ENCODE data around the gene ANKRA2. TPM values are rescaled to one million over a fixed set of nuclear protein-coding genes. Genes with fewer than 3 reads are reported as not detected.

Gene ANKRA2
- total and polyA plus RNA-seq, 10 of the 15 experiments (the other 5 are each of a cell fraction or from before 2014, with no cell fraction given), result 12.3 to 47.1 (median 21.9) TPM

GRCh38 chr5:73542020-73542419 lies 23.4 kb downstream of the ANKRA2 start (continued):
- TF ChIP-seq IRF3 (IDR thresholded peaks at IDR 0.05), result no peak
- TF ChIP-seq PML (IDR thresholded peaks at IDR 0.05; ENCODE audit: low read length), result no peak
- TF ChIP-seq STAT3 (IDR thresholded peaks at IDR 0.05; ENCODE audit: low read depth, low read length), result no peak
- TF ChIP-seq E2F4 (IDR thresholded peaks at IDR 0.05; ENCODE audit: low read depth, low read length), result no peak
- TF ChIP-seq NFYB (IDR thresholded peaks at IDR 0.05; ENCODE audit: insufficient read depth, low read depth, low read length), result no peak
- TF ChIP-seq BMI1 (IDR thresholded peaks at IDR 0.05; ENCODE audit: borderline replicate concordance), result no peak
- TF ChIP-seq ZNF687 (IDR thresholded peaks at IDR 0.05), result no peak
- TF ChIP-seq NRF1 (conservative IDR thresholded peaks at IDR 0.05; ENCODE audit: low read depth, low read length), result no peak
- TF ChIP-seq CREB1 (IDR thresholded peaks at IDR 0.05; ENCODE audit: low read depth), result no peak
